Skeletal muscle tissue (tissue), 4 donors: Measurements from ENCODE around the gene ROR2. TPM values are rescaled to one million over a fixed set of nuclear protein-coding genes. Genes with fewer than 3 reads are reported as not detected.
"Not testable (repeated sequence)": the region's sequence is repeated elsewhere in the genome, so short reads cannot be mapped to it uniquely, and the experiment has no call there.

Experiments
- H3K27ac ChIP-seq: one replicate; pipeline ENCODE4 v1.7.0; 2013; ENCODE audit warnings: mild to moderate bottlenecking, low read depth, low read length, inconsistent platforms
- H3K27me3 ChIP-seq, 3 donors: one replicate each; pipeline ENCODE4 v1.7.0; 2013; ENCODE audit warnings: low read length in 3 of 3; ENCODE audit not compliant: control insufficient read depth in 3 of 3, insufficient read depth in 3 of 3
- H3K36me3 ChIP-seq, 3 donors: one replicate each; pipeline ENCODE4 v1.7.0; 2013; ENCODE audit warnings: low read length in 3 of 3; ENCODE audit not compliant: control insufficient read depth in 3 of 3, insufficient read depth in 3 of 3
- H3K4me1 ChIP-seq, 3 donors: one replicate each; pipeline ENCODE4 v1.7.0; 2013; ENCODE audit warnings: low read length in 3 of 3, mild to moderate bottlenecking in 3 of 3; ENCODE audit not compliant: control insufficient read depth in 3 of 3, insufficient read depth in 3 of 3
- H3K4me3 ChIP-seq, 3 donors: one replicate each; pipeline ENCODE4 v1.7.0; 2013; ENCODE audit warnings: low read length in 3 of 3
- H3K9ac ChIP-seq, 3 donors: one replicate each; pipeline ENCODE4 v1.7.0; 2013; ENCODE audit warnings: low read length in 3 of 3, mild to moderate bottlenecking in 3 of 3, moderate library complexity in 2 of 3, low read depth in 1 of 3
- H3K9me3 ChIP-seq, 3 donors: one replicate each; pipeline ENCODE4 v1.7.0; 2013; ENCODE audit warnings: low read length in 3 of 3; ENCODE audit not compliant: control insufficient read depth in 3 of 3
- total RNA-seq: library from RNA; depleted of rRNA; stranded (reverse); fragments of >200 nt; gene quantifications from one replicate; pipeline ENCODE4 v1.2.3, GENCODE V29; 2014
- donor health status: Osteomylitis.

ROR2 gene
- total RNA-seq, 1 donor from 2014 or later: 4.2 TPM

GRCh38 chr9:91629718-91630117 is 320.3 kb downstream of the ROR2 start:
- H3K27ac ChIP-seq: no peak overlapping the region
- H3K4me3 ChIP-seq: no peak overlapping the region
- no peaks in the 10 kb centered on the region for H3K36me3 ChIP-seq
- no peaks in the 10 kb centered on the region for H3K4me1 ChIP-seq
- no peaks in the 10 kb centered on the region for H3K9me3 ChIP-seq
- no peak overlapping the region for H3K9ac ChIP-seq
- no peaks in the 10 kb centered on the region for H3K27me3 ChIP-seq

- no peak overlapping the region for H3K9ac ChIP-seq
- no peak overlapping the region for H3K27ac ChIP-seq
- no peaks in the 10 kb centered on the region for H3K9me3 ChIP-seq
- H3K4me1 ChIP-seq: no peaks in the 10 kb centered on the region
- no peak overlapping the region for H3K4me3 ChIP-seq
- H3K36me3 ChIP-seq: no peaks in the 10 kb centered on the region
- no peaks in the 10 kb centered on the region for H3K27me3 ChIP-seq
Measured at GRCh38 chr9:91628892-91629291, 321.1 kb downstream of the ROR2 start.

GRCh38 chr9:91625331-91625730 is 324.7 kb downstream of the ROR2 start:
- H3K27me3 ChIP-seq: no peaks in the 10 kb centered on the region
- no peaks in the 10 kb centered on the region for H3K36me3 ChIP-seq
- H3K27ac ChIP-seq: no peak overlapping the region
- no peak overlapping the region for H3K4me3 ChIP-seq
- H3K4me1 ChIP-seq: no peaks in the 10 kb centered on the region
- H3K9me3 ChIP-seq: no peaks in the 10 kb centered on the region
- no peak overlapping the region for H3K9ac ChIP-seq

- H3K27me3 ChIP-seq: no peaks in the 10 kb centered on the region
- H3K36me3 ChIP-seq: no peaks in the 10 kb centered on the region
- no peak overlapping the region for H3K27ac ChIP-seq
- no peaks in the 10 kb centered on the region for H3K4me1 ChIP-seq
- no peak overlapping the region for H3K9ac ChIP-seq
- H3K9me3 ChIP-seq: no peaks in the 10 kb centered on the region
- no peak overlapping the region for H3K4me3 ChIP-seq
Measured at GRCh38 chr9:91623004-91623403, 327.0 kb downstream of the ROR2 start.

- not testable (repeated sequence) for H3K36me3 ChIP-seq, H3K9me3 ChIP-seq, H3K9ac ChIP-seq, H3K4me3 ChIP-seq, H3K4me1 ChIP-seq, H3K27me3 ChIP-seq, H3K27ac ChIP-seq
Measured at GRCh38 chr9:91622121-91622520, 327.9 kb downstream of the ROR2 start.

- not testable (repeated sequence) for H3K4me1 ChIP-seq, H3K36me3 ChIP-seq, H3K27ac ChIP-seq, H3K9me3 ChIP-seq, H3K4me3 ChIP-seq, H3K9ac ChIP-seq, H3K27me3 ChIP-seq
Measured at GRCh38 chr9:91614044-91614443, 336.0 kb downstream of the ROR2 start.

- H3K4me1 ChIP-seq: no peaks in the 10 kb centered on the region
- no peak overlapping the region for H3K27ac ChIP-seq
- no peaks in the 10 kb centered on the region for H3K9me3 ChIP-seq
- no peaks in the 10 kb centered on the region for H3K27me3 ChIP-seq
- H3K9ac ChIP-seq: no peak overlapping the region
- no peaks in the 10 kb centered on the region for H3K36me3 ChIP-seq
- no peak overlapping the region for H3K4me3 ChIP-seq
Measured at GRCh38 chr9:91611582-91611981, 338.4 kb downstream of the ROR2 start.

GRCh38 chr9:91606255-91606995 is 343.6 kb downstream of the ROR2 start:
- Histone ChIP-seq H3K4me3 (no peak overlapping the region), H3K27me3 (peaks cover 0 to 5% (median 0%) of the 10 kb centered on the region in 3 donors), H3K27ac (no peak overlapping the region), H3K36me3 (no peaks in the 10 kb centered on the region), H3K4me1 (no peaks in the 10 kb centered on the region), H3K9ac (no peak overlapping the region), H3K9me3 (no peaks in the 10 kb centered on the region)

- Histone ChIP-seq H3K27me3 (peaks cover 0 to 5% (median 4%) of the 10 kb centered on the region in 3 donors), H3K9ac (no peak overlapping the region), H3K9me3 (no peaks in the 10 kb centered on the region), H3K36me3 (no peaks in the 10 kb centered on the region), H3K27ac (no peak overlapping the region), H3K4me3 (no peak overlapping the region), H3K4me1 (no peaks in the 10 kb centered on the region)
Measured at GRCh38 chr9:91604451-91605179, 345.4 kb downstream of the ROR2 start.

- no peak overlapping the region for H3K4me3 ChIP-seq
- no peaks in the 10 kb centered on the region for H3K9me3 ChIP-seq
- H3K36me3 ChIP-seq: no peaks in the 10 kb centered on the region
- no peak overlapping the region for H3K9ac ChIP-seq
- H3K27ac ChIP-seq: no peak overlapping the region
- no peaks in the 10 kb centered on the region for H3K4me1 ChIP-seq
- peaks cover 0 to 5% (median 4%) of the 10 kb centered on the region in 3 donors for H3K27me3 ChIP-seq
Measured at GRCh38 chr9:91603932-91604331, 346.1 kb downstream of the ROR2 start.
